GM18867 (cell line): ENCODE results near the gene ZDHHC24.
"Not testable (repeated sequence)": the region's sequence is repeated elsewhere in the genome, so short reads cannot be mapped to it uniquely, and the experiment has no call there.

Experiments used
- ATAC-seq: cut with Tn5 transposase; IDR thresholded peaks from one replicate; pipeline ENCODE4 v1.9.1; 2021; ENCODE audit warnings: mild to moderate bottlenecking, moderate library complexity; ENCODE audit not compliant: unreplicated experiment

ZDHHC24 gene, protein sequence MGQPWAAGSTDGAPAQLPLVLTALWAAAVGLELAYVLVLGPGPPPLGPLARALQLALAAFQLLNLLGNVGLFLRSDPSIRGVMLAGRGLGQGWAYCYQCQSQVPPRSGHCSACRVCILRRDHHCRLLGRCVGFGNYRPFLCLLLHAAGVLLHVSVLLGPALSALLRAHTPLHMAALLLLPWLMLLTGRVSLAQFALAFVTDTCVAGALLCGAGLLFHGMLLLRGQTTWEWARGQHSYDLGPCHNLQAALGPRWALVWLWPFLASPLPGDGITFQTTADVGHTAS

DNA sequence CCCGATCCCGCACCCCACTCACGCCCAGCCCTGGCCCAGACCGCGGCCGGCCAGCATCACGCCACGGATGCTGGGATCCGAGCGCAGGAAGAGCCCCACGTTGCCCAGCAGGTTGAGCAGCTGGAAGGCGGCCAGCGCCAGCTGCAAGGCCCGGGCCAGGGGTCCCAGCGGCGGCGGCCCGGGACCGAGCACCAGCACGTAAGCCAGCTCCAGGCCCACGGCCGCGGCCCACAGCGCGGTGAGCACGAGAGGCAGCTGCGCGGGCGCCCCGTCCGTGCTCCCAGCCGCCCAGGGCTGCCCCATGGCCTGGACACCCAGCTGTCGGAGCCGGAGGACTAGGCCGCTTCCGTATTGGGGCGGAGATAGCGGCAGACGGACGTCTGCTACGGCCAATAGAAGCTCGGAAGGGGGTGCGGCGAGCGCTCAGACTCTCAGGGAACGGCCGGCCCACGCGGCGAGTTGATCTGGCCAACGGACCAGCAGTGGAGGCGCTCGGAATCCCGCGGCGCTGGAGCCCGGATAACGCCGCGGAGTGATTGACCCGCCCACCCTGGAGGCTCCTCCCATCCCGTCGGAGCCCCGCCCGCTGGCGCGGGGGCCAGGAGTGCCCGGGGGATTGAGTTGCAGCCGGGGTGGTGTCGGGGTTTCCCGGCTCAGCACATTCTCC, at the start of gene ZDHHC24:
Gene ZDHHC24, minus strand, starts transcription at position 348 of the 667 bp plus-strand sequence. Its CDS starts 45 bp downstream, at position 303.
- peak; percentile 85 for ATAC-seq

DNA sequence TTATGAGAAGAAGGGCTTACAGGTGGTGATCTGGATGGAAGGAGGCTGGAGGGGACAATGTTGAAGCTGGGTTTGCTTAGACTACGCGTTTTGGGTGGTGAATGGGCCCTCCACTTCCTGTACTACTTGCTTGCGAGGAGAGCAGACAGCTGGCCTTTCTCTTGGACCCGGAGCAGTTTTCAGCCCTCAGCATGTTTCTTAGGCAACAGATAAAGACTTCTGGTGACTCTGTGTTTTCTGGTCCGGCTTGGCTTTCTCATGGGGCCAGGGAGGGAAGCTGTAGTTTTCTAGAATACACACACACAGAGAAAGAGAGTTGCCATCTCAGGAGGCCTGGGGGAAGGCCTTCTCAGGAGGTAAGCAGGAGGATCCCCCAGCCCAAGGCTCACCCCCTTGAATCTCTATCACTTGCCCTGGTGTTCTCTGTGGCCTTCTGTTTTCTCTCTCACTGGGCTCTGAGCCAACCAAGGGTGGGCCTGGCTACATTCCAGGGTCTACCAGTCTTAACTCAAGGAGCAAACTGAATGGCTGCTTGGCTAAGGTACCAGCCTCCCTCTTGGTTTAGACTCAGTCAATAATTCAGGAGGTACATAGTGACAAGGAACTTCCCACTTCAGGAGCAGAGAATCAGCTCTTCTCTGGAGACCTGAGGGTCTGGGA, 49.5 kb upstream of the ZDHHC24 start:
- ATAC-seq: no peak

DNA sequence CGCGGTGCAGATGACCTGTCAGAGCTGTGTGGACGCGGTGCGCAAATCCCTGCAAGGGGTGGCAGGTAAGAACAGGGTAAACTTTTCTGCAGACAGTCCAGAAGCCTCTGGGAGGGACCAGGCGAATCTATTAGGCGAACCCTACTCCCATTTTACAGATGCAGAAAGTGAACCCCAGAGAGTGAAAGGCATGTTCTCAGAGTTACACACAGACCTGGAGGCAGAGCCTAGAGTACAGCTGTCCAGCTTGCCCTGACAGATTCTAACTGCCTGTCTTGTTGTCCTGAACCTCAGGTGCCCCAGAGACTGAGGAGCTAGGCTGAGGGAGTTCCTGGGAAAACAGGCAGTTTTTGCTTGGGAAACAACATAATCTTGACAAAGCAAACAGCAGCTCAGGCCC, 47.8 kb upstream of the ZDHHC24 start:
- ATAC-seq: no peak

DNA sequence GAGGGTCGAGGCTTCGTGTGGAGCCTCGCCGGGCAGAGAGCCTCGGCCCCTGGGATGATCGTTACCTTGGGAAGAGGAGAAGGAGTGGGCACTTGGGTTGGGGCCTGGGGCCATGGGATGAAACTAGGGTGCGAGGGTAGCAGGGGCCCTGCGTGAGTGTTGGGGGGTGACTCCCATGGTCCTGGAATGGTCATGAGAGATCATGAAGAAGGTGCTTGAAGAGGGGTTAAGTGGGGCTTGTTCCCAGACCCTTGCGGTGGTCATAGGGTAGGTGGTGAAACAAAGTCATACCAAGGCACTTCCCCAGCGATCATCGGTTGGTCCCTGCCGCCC, 47.4 kb upstream of the ZDHHC24 start:
- ATAC-seq: peak; percentile 11

DNA sequence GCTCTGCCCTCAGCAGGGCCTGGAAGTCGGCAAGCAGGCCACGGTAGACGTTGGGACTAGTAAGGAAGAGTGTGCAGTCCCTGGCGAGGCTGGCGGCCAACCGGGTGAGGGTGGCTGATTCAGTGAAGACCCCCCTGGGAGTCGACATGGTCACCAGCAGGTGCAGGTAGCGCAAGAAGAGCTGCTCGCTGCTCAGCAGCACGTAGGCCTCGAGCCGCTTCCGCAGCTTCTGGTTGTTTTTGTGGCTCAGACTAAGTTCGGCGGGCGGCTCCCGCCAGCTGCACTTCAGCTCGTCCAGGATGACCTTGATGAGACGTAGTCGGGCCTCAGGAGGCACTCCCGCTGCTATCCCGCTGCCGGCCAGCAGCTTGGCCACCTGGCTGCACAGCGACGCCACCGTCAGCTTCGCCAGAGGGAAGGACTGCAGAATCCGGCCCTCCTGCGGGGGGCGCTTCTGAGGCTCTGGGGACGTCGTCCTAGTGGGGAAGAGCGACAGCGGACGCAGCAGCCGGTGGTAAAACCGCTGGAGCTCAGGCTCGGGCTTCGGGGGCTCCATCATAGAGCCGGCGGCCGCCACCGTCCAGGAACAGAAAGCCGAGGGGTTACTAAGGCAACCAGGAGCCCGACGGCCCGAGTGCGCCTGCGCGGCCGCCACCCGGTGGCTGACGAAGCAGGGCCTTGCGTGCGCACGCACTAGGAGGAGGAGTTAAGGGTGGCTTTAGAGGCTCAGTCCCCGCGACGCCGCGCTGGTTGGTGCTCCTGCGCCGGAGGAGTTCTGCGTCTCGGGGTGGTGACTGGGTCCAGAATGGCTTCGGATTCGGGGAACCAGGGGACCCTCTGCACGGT, 46.8 kb upstream of the ZDHHC24 start, which contains the start of the genes CCDC87 and CCS:
Gene CCDC87, minus strand, starts transcription at position 607 of the 846 bp plus-strand sequence. Its CDS starts 48 bp downstream, at position 559.
Gene CCS, plus strand, starts transcription at position 729 of the 846 bp plus-strand sequence. Its CDS starts 77 bp downstream, at position 806.
- peak; percentile 88 for ATAC-seq

DNA sequence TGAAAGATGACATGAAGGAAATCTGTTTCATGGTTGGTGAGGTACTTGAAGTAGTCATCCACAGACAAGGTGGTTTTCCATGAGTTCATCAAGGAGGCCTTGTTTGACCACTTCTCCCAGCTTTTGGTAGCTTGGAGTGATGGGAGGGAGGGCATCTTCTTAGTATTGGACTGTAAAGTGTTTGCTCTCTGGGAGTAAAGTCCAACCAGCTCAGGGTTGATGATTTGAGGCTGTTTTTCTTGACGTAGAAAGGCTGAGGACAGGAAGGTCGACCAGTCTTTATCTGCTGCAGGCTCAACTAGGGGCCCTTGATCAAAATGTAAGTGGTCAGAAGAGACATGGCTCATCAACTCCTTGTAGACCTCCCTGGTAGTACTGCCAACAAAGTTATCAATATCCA, 45.3 kb upstream of the ZDHHC24 start:
- no peak for ATAC-seq

DNA sequence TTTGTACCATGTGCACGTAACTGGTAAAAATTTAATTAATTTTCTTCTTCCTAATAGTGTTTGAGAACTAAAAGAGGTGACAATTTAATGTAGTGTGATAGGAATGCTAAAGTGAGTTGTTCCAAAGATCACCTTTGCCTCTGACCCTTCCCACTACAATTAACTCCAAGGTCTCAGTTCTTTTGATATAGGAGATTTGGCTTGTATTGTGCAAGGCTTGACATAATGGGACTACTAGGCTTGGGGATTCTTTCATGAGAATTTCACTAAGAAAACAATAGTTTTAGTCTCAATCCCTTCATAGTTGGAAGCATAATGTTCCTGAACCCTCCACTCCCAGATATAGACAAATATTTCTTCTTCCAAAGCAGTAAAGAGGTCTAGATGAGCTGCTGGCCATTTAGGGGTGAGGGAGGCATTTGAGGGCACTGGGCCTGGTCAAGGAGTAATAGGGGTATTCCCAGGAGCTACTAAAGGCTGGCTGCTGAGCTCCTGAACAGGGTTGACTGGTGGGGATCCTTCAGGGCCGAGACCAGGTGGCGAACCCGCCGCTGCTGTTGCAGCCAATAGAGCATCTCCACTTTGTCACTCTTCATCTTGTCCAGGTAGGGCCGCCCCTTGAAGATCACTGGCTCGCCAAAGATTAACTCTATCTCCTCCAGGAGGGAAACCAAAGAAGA, 44.3 kb upstream of the ZDHHC24 start:
- no peak for ATAC-seq

DNA sequence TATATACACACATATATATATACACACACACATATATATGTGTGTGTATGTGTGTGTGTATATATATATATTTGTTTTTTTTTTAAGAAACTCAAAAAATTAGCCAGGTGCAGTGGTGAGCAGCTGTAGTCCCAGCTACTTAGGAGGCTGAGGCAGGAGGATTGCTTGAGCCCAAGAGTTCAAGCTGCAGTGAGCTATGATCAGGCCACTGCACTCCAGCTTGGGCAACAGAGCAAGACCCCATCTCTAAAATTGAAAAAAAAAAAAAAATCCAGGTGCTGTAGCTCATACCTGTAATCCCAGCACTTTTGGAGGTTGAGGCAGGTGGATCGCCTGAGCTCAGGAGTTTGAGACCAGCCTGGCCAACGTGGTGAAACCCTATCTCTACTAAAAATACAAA, 43.5 kb upstream of the ZDHHC24 start:
- not testable (repeated sequence) for ATAC-seq

DNA sequence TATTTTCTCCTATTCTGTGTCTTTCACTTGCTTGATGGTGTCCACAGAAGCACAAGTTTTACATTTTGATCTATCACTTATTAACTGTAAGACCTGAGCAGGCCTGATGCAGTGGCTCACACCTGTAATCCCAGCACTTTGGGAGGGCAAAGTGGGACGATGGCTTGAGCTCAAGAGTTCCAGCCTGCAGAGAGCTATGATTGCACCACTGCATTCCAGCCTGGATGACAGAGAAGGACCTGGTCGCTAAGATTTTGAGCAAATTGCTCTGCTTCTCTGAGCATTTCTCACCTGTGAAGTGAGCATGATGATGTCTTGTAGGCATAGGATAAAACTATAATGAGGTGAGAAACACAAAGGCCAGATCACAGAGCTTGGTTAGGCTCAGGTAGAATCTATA, 40.3 kb upstream of the ZDHHC24 start:
- no peak for ATAC-seq

DNA sequence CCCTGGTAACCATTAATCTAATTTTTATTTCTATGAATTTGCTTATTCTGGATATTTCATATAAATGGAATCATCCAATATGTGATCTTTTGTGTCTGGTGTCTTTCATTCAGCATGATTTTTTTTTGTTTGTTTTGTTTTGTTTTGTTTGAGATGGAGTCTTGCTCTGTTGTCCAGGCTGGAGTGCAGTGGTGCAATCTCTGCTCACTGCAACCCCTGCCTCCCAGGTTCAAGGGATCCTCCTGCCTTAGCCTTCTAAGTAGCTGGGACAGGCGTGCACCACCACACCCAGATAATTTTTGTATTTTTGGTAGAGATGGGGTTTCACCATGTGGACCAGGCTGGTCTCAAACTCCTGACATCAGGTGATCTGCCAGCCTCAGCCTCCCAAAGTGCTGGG, 39.6 kb upstream of the ZDHHC24 start:
- not testable (repeated sequence) for ATAC-seq

DNA sequence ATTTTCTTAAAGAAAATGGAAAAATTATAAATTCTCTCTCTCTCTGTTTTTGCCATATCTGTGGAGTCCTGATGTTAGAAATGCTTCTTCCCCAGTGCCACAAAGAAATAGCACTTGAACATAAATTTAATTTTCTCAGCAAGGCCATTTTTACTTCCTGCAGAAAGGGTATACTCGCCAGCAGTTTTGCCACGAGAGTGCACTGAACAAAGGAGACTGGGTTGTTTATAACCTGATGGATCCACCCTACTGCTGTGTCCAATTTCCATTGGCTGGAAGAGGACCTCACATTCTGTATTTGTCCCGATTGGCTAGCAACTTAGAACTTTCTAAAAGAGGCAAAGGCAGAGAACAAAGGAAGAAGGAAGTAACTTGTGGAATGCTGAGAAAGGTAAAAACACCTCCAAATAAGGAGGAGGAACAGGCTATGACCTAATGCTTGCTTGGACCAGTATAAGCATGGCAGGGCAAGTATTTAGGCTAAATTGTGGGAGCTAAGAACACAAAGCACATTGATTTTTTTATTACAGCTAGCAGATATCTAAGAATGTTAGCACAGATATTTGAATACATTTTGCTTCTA, 36.8 kb upstream of the ZDHHC24 start:
- ATAC-seq: not testable (repeated sequence)

DNA sequence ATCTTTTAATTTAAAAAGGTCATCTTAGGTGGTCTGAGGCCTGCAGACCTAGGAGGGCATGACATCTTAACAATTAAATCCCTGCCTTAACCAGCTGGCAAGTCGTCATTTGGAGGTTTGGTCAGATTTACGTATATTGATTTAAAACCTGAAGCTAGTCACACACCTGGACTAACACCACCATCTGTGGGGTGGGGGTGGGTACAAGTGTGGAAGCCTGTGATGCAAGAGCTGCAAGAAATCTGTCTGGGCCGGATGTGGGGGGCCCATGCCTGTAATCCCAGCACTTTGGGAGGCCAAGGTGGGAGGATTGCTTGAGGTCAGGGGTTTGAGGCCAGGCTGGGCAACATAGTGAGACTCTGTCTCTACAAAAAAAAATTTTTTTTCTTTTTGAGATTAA, 35.4 kb upstream of the ZDHHC24 start:
- ATAC-seq: no peak

DNA sequence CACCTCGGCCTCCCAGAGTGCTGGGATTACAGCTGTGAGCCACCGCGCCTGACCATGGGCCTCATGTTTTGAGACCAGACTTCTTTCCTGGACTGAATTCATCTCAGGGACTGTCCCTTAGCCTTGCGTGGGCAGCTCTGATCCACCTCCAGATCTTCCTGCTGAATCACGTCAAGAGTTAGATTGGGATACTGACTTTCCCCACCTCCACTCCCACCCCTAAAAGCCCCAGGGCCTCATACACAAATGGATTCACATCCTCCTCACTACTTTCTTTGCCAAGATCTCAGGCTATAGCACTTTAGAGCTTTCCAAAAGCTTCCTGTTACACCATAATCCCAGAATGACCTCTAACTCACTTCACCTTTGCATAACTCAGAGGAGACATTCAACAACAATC, 35.0 kb upstream of the ZDHHC24 start:
- ATAC-seq: no peak

DNA sequence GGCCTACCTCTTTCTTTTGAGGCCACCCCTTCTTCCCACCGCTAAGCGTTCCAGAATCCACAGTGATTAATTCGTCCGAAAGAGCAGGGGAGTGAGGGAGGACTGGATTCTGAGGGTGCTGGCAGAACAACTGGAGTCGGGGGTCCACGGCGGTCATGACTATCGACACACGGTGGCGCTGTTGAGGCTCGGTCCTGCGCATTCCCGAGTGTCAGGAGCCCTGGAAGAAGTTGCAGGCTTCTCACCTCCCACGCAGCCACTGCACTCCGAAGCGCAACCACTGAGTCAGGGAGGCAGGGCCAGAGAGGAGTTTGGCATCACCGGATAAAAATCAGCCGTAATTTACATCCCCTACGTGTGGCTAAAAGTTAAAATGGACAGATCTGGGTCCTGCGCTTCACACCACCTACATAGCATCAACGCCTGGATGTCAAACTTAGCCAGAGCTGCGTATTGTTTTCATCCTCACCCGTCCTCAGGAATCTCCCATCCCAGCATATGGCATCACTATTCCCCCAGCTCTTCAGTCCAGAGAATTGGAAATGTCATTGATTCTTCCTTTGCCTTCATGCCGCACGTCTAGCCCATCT, 33.3 kb upstream of the ZDHHC24 start:
- ATAC-seq: no peak

DNA sequence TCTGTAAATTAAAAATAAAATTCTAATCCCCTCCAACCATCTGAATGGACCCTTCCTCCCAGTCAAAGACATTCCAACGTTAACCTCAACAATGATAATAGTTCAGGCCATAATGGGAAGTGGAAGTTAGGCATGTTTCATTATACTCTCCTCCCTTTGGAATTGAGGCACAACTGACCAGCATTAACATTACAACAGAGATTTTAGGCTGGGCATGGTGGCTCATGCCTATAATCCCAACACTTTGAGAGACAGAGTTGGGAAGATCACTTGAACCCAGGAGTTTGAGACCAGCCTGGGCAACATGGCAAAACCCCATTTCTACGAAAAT, 25.0 kb upstream of the ZDHHC24 start:
- no peak for ATAC-seq

DNA sequence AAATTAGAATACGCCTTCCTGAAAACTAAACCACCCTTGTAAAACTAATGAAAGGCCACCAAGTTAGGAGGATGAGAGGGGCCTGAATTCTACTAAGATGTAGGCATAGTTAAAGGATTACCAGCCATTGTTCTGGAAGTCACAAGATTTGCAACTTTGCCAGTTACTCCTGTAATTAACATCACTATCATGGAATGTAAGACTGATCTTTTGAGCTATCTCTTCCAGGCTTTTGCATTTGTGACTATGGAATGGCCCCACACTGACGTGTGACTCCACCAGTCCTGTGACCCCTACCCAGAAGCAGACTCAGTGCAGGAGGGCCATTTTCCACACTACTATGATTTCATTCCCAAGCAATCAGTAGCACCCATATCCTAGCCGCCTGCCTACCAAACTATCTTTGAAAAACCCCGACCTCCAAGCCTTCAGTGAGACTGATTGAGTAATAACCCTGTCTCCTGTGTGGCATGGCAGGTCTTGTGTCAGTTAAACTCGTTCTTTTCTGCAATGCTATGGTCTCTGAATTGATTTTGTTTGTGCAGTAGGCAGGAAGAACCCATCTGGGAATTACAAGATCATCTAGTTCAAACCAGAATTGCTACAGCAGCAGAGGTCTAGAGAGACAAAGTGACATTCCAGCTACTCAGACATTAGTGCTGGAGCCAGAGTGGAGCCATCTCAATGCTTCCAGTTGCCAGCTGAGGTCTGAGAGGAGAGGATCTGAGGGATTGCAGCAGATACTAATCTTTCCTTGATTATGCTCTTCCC, 24.4 kb upstream of the ZDHHC24 start:
- ATAC-seq: no peak

DNA sequence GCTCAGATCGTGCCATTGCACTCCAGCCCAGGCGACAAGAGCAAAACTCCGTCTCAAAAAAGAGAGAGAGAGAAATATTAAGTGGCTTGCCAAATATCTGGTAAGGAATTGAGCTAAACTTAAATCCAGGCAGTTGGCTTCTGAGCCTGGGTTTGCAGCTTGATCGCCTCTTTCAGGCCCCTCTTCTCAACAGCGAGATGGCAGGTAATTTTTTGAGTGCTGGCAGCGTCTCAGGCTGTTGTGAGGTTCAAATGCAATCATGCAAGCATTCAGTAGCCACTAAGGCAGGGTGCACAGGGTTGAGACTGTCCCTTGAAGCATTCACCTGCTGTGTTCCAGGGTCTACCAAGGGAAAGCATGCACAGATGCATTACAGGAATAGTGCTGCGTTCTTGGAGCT, 23.2 kb upstream of the ZDHHC24 start:
- ATAC-seq: no peak

DNA sequence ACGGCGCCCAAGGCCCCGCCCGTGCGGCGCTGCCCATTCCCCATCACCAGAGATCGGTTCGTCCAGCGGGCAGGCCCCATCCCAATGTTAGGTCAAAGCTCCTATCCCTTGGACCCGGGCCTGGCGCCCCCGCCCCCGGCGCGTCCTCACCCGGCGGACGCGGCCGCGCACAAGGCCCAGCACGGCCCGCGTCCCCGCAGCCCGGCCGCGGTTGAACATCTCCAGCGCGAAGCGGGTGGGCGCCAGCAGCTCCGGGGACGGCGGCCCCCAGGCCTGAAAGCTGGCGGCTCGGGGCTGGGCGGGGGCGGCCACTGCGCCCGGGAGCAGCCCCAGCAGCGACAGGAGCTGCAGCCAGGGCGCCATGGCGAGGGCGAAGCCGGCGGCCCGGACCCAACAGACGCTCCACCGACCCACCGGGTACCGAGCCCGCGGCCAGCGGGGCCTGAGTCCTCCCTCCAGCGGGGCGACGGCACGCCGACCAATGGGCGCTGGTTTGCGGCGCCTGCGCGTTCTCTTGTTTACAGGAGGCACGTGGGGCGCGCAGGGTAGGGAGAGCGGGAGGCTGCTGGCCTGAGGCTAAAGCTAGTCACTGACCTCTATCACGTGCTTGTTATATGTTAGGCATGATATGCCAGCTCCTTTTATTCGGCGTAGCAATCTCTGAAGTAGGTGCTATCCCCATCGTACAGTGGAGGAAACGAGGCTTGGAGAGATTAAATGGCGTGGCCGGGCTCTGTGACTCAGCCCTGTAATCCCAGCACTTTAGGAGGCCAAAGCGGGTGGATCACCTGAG, 22.5 kb upstream of the ZDHHC24 start, which contains the start of gene CTSF:
Gene CTSF, minus strand, starts transcription at position 483 of the 793 bp plus-strand sequence. Its CDS starts 120 bp downstream, at position 363.
- ATAC-seq: no peak
